Skeletal muscle cell (primary cell): ENCODE data around the gene TENT4A.
A peak's percentile ranks its signal among the peaks of the same experiment; 100 is the strongest.
"Not testable (repeated sequence)": the region's sequence is repeated elsewhere in the genome, so short reads cannot be mapped to it uniquely, and the experiment has no call there.

Experiments used
- DNase-seq: peaks from one replicate; pipeline ENCODE4 v3.0.0-alpha.2; 2010; ENCODE audit warnings: low read depth
- H3K4me3 ChIP-seq: 2 replicates; pipeline ENCODE4 v1.5.1; 2011; ENCODE audit warnings: low read depth, mild to moderate bottlenecking, control low read depth, low read length, moderate library complexity

Gene TENT4A

DNA sequence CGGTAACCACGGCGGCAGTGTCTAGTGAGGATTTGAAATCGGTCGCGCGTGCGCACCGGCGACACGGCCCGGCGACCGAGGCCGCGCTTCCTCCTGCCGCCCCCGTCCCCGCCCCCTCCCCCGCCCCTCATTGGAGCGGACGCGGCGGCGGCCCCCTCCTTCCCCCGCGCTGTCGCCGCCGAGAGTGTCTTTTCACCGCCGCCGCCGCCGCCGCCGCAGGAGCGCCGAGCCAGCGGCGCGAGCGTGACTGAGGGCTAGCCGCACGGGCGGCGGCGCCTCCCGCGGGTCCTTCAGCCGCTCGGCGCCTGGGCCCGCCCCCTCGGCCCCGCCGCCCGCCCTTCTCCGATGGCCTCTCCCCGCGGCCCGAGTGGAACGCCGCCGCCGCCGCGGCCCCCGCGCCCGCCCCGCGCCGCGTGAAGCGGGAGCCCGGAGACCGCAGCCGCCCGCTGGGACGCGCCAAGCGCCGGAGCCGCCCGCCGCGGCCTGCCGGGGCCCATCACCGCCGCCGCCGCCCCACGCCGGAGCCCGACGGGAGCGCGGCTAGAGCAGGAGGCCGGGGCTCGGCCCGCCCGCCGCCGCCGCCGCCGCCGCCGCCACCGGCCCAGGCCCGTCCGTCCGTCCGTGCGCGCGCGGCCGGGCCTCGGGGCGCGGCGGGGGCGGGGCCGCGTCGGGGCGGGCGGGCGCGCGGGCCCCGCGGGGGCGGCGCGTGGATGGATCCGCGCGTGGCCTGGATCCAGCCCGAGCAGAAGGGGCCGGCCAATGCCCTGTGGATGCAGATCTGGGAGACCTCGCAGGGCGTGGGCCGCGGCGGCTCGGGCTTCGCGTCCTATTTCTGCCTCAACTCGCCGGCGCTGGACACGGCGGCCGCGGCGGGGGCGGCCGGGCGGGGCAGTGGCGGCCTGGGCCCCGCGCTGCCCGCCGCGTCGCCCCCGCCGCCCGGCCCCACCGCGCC lies at the start of gene TENT4A:
TSS of gene TENT4A (plus strand) at position 159 of the 952 bp plus-strand sequence. CDS start at position 711, 552 bp downstream.
- DNase-seq: no peak
- peak within 1 kb of the TSS; percentile 79 for H3K4me3 ChIP-seq

DNA sequence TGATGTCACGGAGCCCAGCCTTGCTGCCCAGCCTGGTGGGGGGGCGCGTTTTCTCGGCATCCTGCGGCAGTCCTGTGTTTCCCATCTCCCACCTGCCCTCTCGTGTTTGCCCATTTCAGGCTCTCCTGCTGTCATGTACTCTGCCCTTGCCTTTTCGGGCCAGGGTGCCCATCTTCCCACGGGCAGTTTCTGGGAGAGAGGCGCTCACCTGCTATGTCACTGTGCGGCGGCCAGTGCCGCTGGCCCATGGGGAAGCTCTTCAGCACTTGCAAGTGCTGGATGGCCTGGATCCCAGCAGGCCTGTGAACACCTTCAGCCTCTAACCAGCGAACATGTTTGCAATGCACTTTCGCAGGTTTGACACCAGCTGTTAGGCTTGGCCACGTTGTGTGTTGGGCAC lies 46.5 kb upstream of the TENT4A start:
- no peak overlapping the region for H3K4me3 ChIP-seq
- no peak for DNase-seq

DNA sequence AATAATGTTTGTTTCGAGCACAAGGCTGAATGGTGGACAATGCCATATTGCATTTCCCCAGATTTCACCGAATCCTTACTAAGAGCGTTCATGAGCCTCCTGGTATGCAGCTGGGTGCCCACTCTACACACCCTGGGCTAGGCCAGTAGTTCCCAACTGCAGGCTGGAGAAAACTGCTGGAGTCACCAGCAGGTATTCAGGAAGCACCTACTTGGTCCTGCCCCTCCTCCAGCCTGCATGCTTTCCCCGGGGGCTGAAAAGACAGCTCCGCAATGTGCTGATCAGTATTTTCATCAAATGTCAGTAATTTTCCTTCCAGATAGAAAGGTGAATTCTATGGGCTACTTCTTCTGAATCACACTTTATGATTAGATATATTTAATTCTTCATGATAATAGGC lies 45.6 kb upstream of the TENT4A start:
- no peak for DNase-seq
- H3K4me3 ChIP-seq: no peak overlapping the region

DNA sequence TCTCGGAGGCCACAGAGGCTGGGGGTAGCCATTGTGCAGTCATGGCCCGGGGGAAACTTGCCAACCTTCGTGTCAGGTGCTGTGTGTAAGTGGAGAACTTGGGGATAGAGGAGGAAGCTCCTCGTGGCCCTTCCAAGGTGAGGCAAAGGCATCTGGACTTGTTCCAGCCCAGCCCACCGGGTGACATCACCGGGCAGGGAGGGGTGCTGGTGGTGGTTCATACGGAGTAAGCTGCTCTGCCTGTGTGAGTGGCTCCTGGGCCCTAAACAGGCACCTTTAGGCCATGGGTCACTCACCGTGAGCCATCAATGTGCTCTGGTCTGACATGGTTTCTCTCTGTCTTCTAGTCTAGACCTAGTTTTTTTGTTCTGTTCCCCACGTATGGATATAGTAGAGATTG lies 44.5 kb upstream of the TENT4A start:
- H3K4me3 ChIP-seq: not testable (repeated sequence)

DNA sequence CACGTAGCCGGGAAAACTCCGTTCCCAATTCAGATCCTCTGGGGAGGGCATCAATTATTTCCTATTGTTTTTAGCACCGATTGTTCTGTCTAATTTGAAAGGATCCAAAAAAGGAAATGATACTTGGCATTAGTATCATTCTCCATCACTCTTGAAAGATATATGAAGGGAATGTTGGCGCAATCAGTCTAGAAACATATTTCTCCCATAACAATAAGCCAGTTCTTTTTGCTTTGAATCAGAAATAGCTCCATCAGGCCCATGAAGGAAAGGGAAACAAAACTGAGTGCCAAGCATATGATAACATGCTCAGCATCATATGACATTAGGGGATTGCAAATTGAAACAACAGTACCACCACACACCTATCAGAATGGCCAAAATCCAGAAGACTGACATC lies 40.2 kb upstream of the TENT4A start:
- no peak for DNase-seq
- H3K4me3 ChIP-seq: no peak overlapping the region

More for the DNA sequence above, 44.5 kb upstream of the TENT4A start:
- not testable (repeated sequence) for DNase-seq

DNA sequence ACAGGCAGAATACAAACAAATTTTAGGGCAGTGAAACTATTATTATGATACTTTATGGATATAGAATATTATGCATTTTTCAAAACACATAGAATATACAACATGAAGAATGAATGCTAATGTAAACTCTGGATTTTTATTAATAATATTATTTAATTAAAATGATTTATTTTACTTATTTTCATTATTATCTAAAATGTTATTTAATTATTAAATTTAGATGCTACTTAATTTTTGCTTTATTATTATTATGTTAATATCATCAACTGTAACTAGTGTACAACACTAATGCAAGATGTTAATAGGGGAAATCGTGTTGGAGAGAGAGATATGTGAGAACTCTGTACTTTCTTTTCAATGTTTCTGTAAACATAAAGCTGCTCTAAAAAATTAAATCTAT lies 39.3 kb upstream of the TENT4A start:
- DNase-seq: no peak
- no peak overlapping the region for H3K4me3 ChIP-seq

DNA sequence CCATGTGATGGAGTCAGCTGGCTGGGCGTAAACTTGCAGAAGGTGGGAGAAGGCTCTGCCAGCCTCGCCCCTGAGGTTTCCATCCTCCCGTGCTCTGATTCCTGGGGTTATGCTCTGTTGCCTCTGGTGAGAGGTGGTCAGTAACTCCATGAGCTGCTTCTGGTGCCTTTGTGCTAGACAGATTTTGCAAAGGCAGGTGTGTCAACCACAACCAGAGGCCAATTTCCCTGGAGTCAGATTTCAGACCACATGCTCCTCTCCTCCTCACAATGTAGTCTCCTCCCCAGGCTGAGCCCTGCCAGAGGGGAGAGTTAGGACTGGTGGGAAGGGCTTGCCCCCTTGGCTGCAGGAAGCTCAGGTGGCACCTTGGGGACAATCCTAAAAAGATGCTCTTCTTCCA lies 38.8 kb upstream of the TENT4A start:
- H3K4me3 ChIP-seq: no peak overlapping the region
- DNase-seq: no peak

DNA sequence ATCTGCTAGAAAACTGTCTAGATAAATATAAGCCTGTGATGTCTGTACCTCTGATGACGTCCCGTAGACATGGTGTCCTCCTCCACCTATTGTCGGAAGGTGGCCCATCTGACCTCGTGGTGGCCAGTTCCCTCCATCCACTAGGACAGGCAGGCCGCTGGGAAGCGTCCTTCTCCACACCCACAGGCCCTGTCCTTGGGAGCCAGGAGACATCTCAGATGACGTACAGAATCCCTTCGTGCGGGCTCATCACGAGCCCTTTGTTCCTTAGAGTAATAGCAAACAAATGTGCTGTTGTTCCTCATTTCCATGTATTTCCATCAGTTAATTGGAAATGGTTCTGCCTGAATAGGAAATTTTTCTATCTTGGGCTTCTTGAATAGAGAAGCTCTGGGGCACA lies 38.3 kb upstream of the TENT4A start:
- DNase-seq: no peak
- no peak overlapping the region for H3K4me3 ChIP-seq

DNA sequence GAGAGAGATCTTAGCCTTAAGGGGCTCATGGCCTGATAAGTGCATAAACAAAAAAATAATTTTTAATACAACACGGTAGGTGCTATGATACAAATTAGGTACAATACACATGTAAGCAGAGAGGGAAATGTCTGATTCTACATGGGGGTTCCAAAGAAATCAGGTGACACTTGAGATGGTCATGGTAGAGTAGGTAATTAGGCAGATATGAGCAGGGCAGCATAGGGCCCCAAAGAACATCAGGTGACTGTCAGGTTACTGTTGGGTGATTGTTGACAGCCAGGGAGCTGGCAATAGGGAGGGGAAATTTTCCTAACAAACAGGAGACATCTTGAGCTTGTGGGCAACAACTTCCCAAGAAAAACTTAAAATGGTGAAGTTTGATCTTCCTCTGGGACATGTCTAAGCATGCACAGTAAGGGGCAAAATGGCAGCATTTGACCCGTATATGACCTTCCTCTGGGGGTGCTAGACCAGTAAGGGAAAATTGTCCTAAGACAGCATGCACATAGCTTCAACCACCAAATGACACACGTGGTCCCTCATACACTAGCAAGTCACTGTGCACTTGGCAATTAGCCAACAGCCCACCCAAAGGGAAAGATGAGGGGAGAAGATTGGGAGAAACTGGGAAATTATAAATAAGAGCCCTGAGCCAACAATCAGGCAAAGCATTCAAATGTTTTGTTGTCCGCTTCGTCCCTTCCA lies 37.3 kb upstream of the TENT4A start:
- H3K4me3 ChIP-seq: no peak overlapping the region
- no peak for DNase-seq

DNA sequence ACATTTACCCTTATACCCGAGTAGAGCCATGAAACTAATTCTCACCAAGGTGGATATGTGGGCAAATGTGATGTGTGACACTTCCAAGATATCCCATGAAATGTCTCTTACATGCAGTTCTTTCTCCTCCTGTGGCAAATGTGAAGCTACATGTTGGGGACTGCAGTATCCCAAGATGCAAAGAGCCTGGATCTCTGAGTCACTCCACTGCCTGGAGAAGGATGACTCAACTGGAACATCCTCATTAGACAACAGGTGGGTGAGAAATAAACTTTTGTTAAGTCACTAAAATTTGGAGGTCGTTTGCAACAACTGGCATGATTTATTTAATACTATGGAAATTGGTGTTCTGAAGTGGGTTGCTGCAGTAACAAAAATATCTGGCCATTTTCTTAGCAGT lies 36.5 kb upstream of the TENT4A start:
- DNase-seq: no peak
- H3K4me3 ChIP-seq: no peak overlapping the region

DNA sequence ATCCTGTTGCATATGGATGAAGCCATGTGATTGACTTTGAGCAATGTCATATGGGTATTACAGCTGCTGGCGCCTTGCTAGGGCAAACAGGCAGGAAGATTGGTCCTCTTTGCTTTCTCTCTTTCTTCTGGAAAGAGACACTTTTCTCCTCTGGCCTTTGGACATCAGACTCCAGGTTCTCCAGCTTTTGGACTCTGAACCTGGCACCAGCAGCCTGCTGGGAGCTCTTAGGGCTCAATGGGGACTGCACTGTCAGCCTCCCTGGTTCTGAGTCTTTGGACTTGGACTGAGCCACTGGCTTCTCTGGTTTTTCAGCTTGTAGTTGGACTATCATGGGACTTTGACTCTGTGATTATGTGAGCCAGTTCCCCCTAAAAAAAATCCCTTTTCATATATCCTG lies 34.8 kb upstream of the TENT4A start:
- H3K4me3 ChIP-seq: no peak overlapping the region

DNA sequence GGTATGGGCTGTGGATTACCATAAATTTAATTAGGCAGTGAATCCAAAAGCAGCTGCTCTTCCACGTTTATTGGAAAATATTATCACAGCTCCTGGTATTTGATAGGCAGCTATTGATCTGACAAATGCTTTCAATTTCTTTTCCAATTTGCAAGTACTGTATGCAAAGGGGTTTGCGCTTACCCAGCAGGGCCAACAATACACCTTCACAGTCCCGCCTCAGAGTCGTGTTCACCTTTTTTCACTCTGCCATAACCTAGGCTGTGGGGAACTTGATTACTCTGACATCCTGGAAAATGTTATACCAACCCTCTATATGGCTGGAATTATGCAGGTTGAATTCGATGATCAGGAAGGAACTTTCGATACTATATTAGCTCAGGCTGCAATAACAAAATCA lies 32.3 kb upstream of the TENT4A start:
- no peak for DNase-seq
- no peak overlapping the region for H3K4me3 ChIP-seq

More for the DNA sequence above, 34.8 kb upstream of the TENT4A start:
- no peak for DNase-seq

DNA sequence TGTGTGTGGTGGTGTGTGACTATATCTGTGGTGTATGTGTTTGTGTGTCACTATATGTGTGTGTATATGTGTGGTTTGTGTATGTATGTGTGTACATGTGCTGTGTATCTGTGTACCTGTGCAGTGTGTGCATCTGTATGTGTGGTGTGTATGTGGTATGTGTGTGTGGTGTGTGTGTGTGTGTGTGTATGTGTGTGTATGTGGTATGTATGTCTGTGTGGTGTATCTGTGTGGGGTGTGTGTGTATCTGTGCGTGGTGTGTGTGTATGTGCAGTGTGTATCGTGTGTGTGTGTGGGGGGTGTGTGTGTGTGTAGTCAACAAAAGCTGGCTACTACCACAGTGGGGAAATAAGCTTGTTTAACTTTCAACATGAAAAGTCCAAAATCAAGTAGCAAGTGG lies 31.6 kb upstream of the TENT4A start:
- DNase-seq: no peak

DNA sequence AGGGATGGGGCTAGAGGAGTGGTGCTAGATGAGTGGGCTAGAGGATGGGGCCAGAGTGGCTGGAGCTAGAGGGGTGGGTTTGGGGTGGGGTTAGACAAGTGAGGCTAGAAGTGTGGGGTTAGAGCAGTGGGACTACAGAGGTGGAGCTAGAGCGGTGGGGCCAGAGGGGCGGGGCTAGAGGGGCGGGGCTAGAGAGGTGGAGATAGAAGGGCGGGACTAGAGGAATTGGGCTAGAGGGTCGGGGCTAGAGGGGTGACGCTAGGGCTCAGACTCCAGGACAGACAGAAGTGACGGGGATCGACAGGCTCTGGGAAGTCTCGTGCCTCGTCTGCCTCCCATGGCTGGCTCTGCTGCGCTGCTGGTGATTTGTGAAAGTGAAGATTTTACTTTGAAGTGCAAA lies 31.0 kb upstream of the TENT4A start:
- H3K4me3 ChIP-seq: no peak overlapping the region
- no peak for DNase-seq

More for the DNA sequence above, 31.6 kb upstream of the TENT4A start:
- no peak overlapping the region for H3K4me3 ChIP-seq

DNA sequence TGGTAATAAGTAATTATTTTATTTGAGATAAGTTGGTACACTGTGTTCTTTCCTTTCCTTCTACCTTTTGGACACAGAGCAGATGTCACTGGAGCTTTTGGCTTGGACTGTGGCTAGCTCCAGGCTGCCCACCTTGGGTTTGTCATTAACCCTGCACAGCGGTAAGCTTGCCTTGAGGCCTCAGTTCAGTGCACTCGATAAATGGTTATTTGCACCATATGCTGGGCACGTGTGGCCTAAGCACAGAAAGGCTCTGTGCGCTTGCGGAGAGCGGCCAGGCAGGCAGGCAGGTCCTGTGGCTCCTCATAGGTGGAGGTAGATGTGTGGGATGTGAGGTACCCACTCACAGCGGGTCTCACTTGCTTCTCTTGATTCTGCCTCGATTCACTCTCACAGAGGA lies 30.0 kb upstream of the TENT4A start:
- no peak overlapping the region for H3K4me3 ChIP-seq
- no peak for DNase-seq

DNA sequence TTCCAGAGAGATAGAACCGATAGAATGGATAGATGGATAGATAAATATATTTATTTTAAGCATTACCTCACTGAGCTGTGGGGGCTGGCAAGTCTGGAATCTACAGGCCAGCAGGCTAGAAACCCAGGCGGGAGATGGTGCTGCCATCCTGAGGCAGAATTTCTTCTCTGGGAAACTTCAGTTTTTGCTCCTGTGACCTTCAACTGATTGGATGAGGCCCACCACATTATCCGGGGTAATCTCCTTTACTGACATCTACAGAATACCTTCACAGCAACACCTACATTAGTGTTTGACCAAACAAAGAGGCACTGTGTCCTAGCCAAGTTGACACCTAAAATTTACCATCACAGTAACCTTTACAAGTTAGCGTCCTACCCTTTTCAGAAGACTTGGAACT lies 29.2 kb upstream of the TENT4A start:
- DNase-seq: no peak
- no peak overlapping the region for H3K4me3 ChIP-seq

DNA sequence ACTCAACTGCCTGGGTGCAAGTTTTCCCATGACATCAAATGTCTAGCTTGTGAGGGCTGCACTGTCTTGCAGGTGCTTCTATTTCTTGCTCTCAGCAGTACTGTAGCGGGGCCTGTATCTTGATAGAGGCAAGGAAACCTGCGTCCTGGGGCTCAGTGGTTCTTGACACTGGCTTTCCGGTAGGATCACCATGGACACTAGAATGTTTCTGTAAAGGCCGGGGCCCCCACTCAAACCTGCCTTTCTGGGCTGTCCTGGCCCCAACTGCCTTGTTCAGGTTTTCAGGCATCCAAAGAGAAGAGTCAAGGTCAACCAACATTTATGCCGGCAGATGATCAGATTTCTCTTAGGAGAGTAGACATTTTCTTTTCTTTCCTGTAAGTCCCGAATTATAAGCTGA lies 26.7 kb upstream of the TENT4A start:
- peak overlapping the region; percentile 46 for H3K4me3 ChIP-seq
- DNase-seq: no peak

DNA sequence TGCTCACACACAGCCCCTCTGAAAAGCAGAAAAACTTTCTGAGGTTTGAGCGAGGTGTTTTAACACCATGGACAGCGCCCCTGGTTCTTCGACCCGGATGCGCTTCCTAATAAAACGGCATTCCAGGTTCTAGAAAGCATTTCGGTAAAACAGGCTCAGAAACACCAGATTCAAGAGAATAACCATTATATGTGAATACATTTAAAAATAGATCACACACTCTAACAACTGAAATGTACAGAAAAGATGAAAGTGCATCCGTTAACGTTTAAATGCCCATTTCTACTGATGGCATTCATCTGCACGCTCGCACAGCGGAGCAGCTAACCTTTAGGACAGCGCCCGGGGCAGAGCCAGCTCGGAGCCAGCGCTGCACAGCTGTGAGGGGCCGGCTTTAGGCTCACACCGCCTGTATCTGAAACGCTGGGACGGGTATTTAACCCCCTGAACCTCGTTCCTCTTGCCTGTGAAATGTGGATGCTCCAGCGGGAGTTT lies 26.3 kb upstream of the TENT4A start:
- H3K4me3 ChIP-seq: peak overlapping the region; percentile 46
- DNase-seq: no peak

DNA sequence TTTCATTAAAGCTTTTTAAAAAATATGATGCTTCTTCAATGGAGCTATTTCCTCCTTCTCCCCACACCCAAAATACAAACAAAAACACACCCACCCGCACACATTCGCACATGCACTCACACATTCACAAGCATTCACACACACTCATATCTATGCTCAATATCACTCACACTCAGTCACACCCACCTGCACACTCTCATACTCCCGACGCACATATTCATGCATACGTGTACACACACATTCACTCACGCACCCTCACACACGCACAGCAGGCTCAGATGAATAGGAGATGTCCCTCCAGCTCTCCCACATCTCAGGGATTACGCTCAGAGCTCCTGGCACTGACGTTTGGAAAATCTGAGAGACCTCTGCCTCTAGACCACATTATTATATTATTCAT lies 25.7 kb upstream of the TENT4A start:
- DNase-seq: no peak
- peak overlapping the region; percentile 46 for H3K4me3 ChIP-seq

DNA sequence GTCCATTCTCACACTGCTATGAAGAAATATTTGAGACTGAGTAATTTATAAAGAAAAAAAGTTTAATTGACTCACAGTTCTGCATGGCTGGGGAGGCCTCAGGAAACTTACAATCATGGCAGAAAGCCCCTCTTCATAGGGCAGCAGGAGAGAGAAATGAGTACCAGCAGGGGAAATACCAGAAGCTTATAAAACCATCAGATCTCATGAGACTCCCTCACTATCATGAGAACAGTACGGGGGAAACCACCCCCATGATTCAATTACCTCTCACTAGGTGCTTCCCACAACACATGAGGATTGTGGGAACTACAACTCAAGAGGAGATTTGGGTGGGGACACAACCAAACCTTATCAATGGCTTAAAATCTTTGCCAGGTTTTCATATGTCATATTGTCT lies 20.3 kb upstream of the TENT4A start:
- no peak overlapping the region for H3K4me3 ChIP-seq

More for the DNA sequence above, 20.3 kb upstream of the TENT4A start:
- DNase-seq: no peak
